ENCODE data around the gene DNAJC4.

- TF ChIP-seq, protein P1, sequence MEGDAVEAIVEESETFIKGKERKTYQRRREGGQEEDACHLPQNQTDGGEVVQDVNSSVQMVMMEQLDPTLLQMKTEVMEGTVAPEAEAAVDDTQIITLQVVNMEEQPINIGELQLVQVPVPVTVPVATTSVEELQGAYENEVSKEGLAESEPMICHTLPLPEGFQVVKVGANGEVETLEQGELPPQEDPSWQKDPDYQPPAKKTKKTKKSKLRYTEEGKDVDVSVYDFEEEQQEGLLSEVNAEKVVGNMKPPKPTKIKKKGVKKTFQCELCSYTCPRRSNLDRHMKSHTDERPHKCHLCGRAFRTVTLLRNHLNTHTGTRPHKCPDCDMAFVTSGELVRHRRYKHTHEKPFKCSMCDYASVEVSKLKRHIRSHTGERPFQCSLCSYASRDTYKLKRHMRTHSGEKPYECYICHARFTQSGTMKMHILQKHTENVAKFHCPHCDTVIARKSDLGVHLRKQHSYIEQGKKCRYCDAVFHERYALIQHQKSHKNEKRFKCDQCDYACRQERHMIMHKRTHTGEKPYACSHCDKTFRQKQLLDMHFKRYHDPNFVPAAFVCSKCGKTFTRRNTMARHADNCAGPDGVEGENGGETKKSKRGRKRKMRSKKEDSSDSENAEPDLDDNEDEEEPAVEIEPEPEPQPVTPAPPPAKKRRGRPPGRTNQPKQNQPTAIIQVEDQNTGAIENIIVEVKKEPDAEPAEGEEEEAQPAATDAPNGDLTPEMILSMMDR (IDR thresholded peaks at IDR 0.05 in 4 of 5, conservative IDR thresholded peaks at IDR 0.05 in 1 of 5), result no peak
- no peak for TF ChIP-seq POLR2A (IDR thresholded peaks at IDR 0.05)
Measured at GRCh38 chr11:64196626-64197025, 33.7 kb upstream of the DNAJC4 start.
